Astrocyte (in vitro differentiated cells and primary cell): Measurements from ENCODE around the gene EIF4G3. TPM values are rescaled to one million over a fixed set of nuclear protein-coding genes. Genes with fewer than 3 reads are reported as not detected.

ENCODE experiments used
- DNase-seq: peaks from one replicate; pipeline ENCODE4 v3.0.0-alpha.2; 2010; ENCODE audit warnings: low read depth
- FAIRE-seq: peaks from 2 replicates; lab custom pipeline; 2011; peaks lifted over from hg19 to GRCh38; lab: Jason Lieb, UNC
- H2AFZ ChIP-seq: 2 replicates; pipeline ENCODE4 v1.6.0; 2012; ENCODE audit warnings: low read depth, low read length, inconsistent platforms
- H3K27ac ChIP-seq: 2 replicates; pipeline ENCODE4 v1.5.1; 2011; ENCODE audit warnings: low read depth, low read length, inconsistent platforms
- H3K27me3 ChIP-seq: 2 replicates; pipeline ENCODE4 v1.6.0; 2011; ENCODE audit warnings: low read length, inconsistent platforms; ENCODE audit not compliant: insufficient read depth
- H3K36me3 ChIP-seq: 2 replicates; pipeline ENCODE4 v1.5.1; 2011; ENCODE audit warnings: low read length, inconsistent platforms; ENCODE audit not compliant: insufficient read depth
- H3K4me1 ChIP-seq: 2 replicates; pipeline ENCODE4 v1.5.1; 2011; ENCODE audit warnings: low read length, inconsistent platforms; ENCODE audit not compliant: insufficient read depth
- H3K4me2 ChIP-seq: 2 replicates; pipeline ENCODE4 v1.6.0; 2012; ENCODE audit warnings: low read length, inconsistent platforms
- H3K4me3 ChIP-seq: 2 replicates; pipeline ENCODE4 v1.5.1; 2011; ENCODE audit warnings: low read depth, mild to moderate bottlenecking, low read length, inconsistent platforms; ENCODE audit not compliant: insufficient read depth
- H3K79me2 ChIP-seq: 2 replicates; pipeline ENCODE4 v1.6.0; 2012; ENCODE audit warnings: mild to moderate bottlenecking, low read length, inconsistent platforms; ENCODE audit not compliant: insufficient read depth
- H3K9ac ChIP-seq: 2 replicates; pipeline ENCODE4 v1.6.0; 2012; ENCODE audit warnings: mild to moderate bottlenecking, low read length, inconsistent platforms
- H3K9me3 ChIP-seq: 2 replicates; pipeline ENCODE4 v1.5.1; 2012; ENCODE audit warnings: low read depth, mild to moderate bottlenecking, low read length, inconsistent platforms; ENCODE audit not compliant: insufficient read depth
- H4K20me1 ChIP-seq: 2 replicates; pipeline ENCODE4 v1.6.0; 2012; ENCODE audit warnings: low read length, inconsistent platforms; ENCODE audit not compliant: insufficient read depth
- H3K27ac Mint-ChIP-seq: one replicate; pipeline ENCODE4 v1.8.0; 2021; ENCODE audit warnings: mild to moderate bottlenecking, mixed read lengths; ENCODE audit not compliant: unreplicated experiment
- H3K27me3 Mint-ChIP-seq: one replicate; pipeline ENCODE4 v1.8.0; 2021; ENCODE audit warnings: low read depth, mixed read lengths; ENCODE audit not compliant: unreplicated experiment
- H3K36me3 Mint-ChIP-seq: one replicate; pipeline ENCODE4 v1.8.0; 2021; ENCODE audit warnings: low read depth, mixed read lengths; ENCODE audit not compliant: unreplicated experiment
- H3K4me1 Mint-ChIP-seq: one replicate; pipeline ENCODE4 v1.8.0; 2021; ENCODE audit warnings: low read depth, mixed read lengths; ENCODE audit not compliant: unreplicated experiment
- H3K4me3 Mint-ChIP-seq: one replicate; pipeline ENCODE4 v1.8.0; 2021; ENCODE audit warnings: mild to moderate bottlenecking, moderate library complexity, mixed read lengths; ENCODE audit not compliant: unreplicated experiment
- H3K9me3 Mint-ChIP-seq: one replicate; pipeline ENCODE4 v1.8.0; 2021; ENCODE audit warnings: mild to moderate bottlenecking, mixed read lengths; ENCODE audit not compliant: unreplicated experiment
- EZH2 ChIP-seq: IDR thresholded peaks from 2 replicates; pipeline ENCODE4 v1.6.1; 2012; ENCODE audit warnings: mild to moderate bottlenecking, low read length, inconsistent platforms; ENCODE audit not compliant: insufficient read depth
- total RNA-seq: library from RNA; stranded (reverse); gene quantifications from 2 replicates; pipeline ENCODE4 v1.2.1, GENCODE V29; 2021
- TF ChIP-seq, protein P1 (sequence below): IDR thresholded peaks from 2 replicates; pipeline ENCODE4 v1.5.1; 2011; ENCODE audit warnings: low read depth, mild to moderate bottlenecking, inconsistent platforms, low read length, moderate library complexity; ENCODE audit not compliant: insufficient read depth

The EIF4G3 gene
- total RNA-seq, 1 donor from 2014 or later: 76.1 TPM

DNA sequence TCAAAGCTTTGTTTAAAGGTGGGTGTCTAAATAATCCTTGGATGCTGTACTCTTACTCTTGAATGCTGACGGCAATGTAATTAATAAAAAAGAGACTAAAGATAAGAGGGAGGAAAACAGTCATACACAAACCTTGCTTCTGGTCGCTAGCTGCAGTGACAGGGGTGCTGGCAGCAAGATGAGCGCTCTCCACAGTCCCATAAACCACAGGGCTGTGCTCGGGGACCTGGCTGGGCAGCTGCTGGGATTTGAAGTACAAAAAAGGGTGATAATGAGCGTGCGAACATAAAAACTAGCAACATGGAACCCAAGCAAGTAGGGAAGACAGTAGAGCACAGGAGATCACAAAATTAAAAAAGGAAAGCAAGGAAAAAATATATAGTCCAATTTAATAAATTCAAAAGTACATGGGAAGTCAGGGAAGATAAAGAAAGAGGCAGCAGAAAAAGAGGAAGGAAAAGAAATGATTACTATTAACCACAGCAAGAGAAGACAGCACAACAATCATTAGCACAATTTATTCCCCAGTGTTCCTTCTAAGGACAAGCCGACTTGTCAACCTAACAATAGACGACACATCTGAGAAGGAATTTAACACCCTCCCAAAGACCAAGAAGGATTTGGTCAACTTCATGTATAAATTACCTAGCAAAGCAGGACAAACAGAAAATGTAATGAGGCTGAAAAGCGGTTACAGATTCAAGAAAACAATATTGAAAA lies 226.7 kb downstream of the EIF4G3 start:
- H4K20me1 ChIP-seq: no peaks in the 10 kb centered on the region
- no peaks in the 10 kb centered on the region for H3K27me3 Mint-ChIP-seq
- H2AFZ ChIP-seq: no peak overlapping the region
- H3K9ac ChIP-seq: no peak overlapping the region
- peaks cover 8% of the 10 kb centered on the region for H3K36me3 Mint-ChIP-seq
- H3K4me3 Mint-ChIP-seq: no peak overlapping the region
- H3K27me3 ChIP-seq: no peaks in the 10 kb centered on the region
- no peak overlapping the region for H3K27ac ChIP-seq
- H3K4me3 ChIP-seq: no peak overlapping the region
- no peak overlapping the region for H3K27ac Mint-ChIP-seq
- no peak overlapping the region for H3K4me2 ChIP-seq
- H3K36me3 ChIP-seq: no peaks in the 10 kb centered on the region
- FAIRE-seq: no peak
- peaks cover 8% of the 10 kb centered on the region for H3K4me1 Mint-ChIP-seq
- TF ChIP-seq, protein P1, sequence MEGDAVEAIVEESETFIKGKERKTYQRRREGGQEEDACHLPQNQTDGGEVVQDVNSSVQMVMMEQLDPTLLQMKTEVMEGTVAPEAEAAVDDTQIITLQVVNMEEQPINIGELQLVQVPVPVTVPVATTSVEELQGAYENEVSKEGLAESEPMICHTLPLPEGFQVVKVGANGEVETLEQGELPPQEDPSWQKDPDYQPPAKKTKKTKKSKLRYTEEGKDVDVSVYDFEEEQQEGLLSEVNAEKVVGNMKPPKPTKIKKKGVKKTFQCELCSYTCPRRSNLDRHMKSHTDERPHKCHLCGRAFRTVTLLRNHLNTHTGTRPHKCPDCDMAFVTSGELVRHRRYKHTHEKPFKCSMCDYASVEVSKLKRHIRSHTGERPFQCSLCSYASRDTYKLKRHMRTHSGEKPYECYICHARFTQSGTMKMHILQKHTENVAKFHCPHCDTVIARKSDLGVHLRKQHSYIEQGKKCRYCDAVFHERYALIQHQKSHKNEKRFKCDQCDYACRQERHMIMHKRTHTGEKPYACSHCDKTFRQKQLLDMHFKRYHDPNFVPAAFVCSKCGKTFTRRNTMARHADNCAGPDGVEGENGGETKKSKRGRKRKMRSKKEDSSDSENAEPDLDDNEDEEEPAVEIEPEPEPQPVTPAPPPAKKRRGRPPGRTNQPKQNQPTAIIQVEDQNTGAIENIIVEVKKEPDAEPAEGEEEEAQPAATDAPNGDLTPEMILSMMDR: no peak
- no peak for TF ChIP-seq EZH2
- no peaks in the 10 kb centered on the region for H3K79me2 ChIP-seq
- H3K9me3 ChIP-seq: no peaks in the 10 kb centered on the region
- H3K9me3 Mint-ChIP-seq: no peaks in the 10 kb centered on the region
- no peak for DNase-seq
- H3K4me1 ChIP-seq: no peaks in the 10 kb centered on the region

DNA sequence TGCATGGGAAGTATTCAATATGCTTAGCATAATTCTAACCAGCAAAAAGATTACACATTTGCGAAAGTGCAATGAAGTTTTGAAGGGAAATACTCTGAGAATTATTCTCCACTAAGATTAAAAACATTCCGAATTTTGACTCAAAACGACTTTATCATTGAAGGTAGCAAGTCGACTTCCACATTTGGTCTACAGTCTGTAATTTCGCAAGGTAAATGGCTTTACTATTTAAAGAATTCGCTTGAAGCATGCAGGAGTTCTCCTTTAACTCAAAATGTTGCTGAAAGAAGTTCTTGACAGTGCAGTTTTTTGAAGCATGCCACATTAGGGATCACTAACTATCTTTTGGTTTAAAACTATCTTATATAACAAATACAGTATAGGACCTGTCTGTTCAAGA lies 228.6 kb downstream of the EIF4G3 start:
- Mint-ChIP-seq H3K4me3 (no peak overlapping the region), H3K36me3 (peaks cover 6% of the 10 kb centered on the region), H3K27ac (no peak overlapping the region), H3K9me3 (no peaks in the 10 kb centered on the region), H3K27me3 (no peaks in the 10 kb centered on the region), H3K4me1 (peaks cover 8% of the 10 kb centered on the region)
- Histone ChIP-seq H2AFZ (no peak overlapping the region), H3K27me3 (no peaks in the 10 kb centered on the region), H3K79me2 (no peaks in the 10 kb centered on the region), H3K4me2 (no peak overlapping the region), H3K36me3 (no peaks in the 10 kb centered on the region), H3K27ac (no peak overlapping the region), H3K9me3 (no peaks in the 10 kb centered on the region), H4K20me1 (no peaks in the 10 kb centered on the region), H3K4me3 (no peak overlapping the region), H3K9ac (no peak overlapping the region), H3K4me1 (no peaks in the 10 kb centered on the region)
- FAIRE-seq (no peak), DNase-seq (no peak)
- TF ChIP-seq EZH2: no peak

DNA sequence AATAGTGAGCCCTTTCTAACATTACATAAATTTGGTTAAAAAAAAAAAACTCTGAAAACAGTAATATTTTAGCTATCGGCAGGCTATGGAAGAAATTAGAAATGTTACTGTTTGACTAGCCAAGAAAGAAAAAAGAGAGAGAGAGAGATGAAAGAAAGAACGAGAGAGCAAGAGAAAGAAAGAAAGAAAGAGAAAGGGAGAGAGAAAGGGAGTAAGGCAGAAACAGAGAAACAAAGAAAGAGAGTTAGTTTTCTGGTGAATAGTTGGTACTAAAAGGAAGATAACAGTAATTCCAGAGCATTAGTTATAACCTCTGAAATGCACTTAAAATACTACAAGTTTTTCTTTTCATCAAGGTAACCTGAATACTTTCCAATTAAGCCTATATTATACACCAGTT lies 229.3 kb downstream of the EIF4G3 start:
- Histone ChIP-seq H3K27me3 (no peaks in the 10 kb centered on the region), H3K27ac (no peak overlapping the region), H3K9ac (no peak overlapping the region), H3K4me2 (no peak overlapping the region), H3K4me3 (no peak overlapping the region), H3K9me3 (no peaks in the 10 kb centered on the region), H3K36me3 (no peaks in the 10 kb centered on the region), H3K79me2 (no peaks in the 10 kb centered on the region), H3K4me1 (no peaks in the 10 kb centered on the region), H2AFZ (no peak overlapping the region), H4K20me1 (no peaks in the 10 kb centered on the region)
- no peaks in the 10 kb centered on the region for H3K9me3 Mint-ChIP-seq
- no peak overlapping the region for H3K27ac Mint-ChIP-seq
- TF ChIP-seq, protein P1: no peak
- no peak for TF ChIP-seq EZH2
- H3K4me3 Mint-ChIP-seq: no peak overlapping the region
- no peaks in the 10 kb centered on the region for H3K27me3 Mint-ChIP-seq
- H3K4me1 Mint-ChIP-seq: peaks cover 8% of the 10 kb centered on the region
- no peak for FAIRE-seq
- DNase-seq: no peak
- H3K36me3 Mint-ChIP-seq: peaks cover 6% of the 10 kb centered on the region
